ENCODE data around the gene QPCTL.

The QPCTL gene

GRCh38 chr19:45693106-45693788 is 781 bp downstream of the QPCTL start:
- peak; percentile 68 for DNase-seq (ENCODE audit: low read depth)
- peak overlapping the region; percentile 89 for H3K4me3 ChIP-seq (ENCODE audit: low read depth, low read length)
- TF ChIP-seq MYC (IDR thresholded peaks at IDR 0.05; ENCODE audit: low read depth, low read length) (no peak), MAX (IDR thresholded peaks at IDR 0.05; ENCODE audit: low read depth, low read length) (no peak), CTCF (IDR thresholded peaks at IDR 0.05; ENCODE audit: low read depth, low read length) (peak; percentile 78), POLR2A (IDR thresholded peaks at IDR 0.05; ENCODE audit: extremely low read depth, insufficient read length) (no peak)

- H3K4me3 ChIP-seq (ENCODE audit: low read depth, low read length), result no peak overlapping the region
- no peak for DNase-seq (ENCODE audit: low read depth)
- TF ChIP-seq POLR2A (IDR thresholded peaks at IDR 0.05; ENCODE audit: extremely low read depth, insufficient read length), result no peak
- no peak for TF ChIP-seq CTCF (IDR thresholded peaks at IDR 0.05; ENCODE audit: low read depth, low read length)
- TF ChIP-seq MYC (IDR thresholded peaks at IDR 0.05; ENCODE audit: low read depth, low read length), result no peak
- no peak for TF ChIP-seq MAX (IDR thresholded peaks at IDR 0.05; ENCODE audit: low read depth, low read length)
These were observed 9.2 kb downstream of the QPCTL start for GRCh38 chr19:45701676-45702075.

- no peak overlapping the region for H3K4me3 ChIP-seq (ENCODE audit: low read depth, low read length)
- TF ChIP-seq MAX (IDR thresholded peaks at IDR 0.05; ENCODE audit: low read depth, low read length) (no peak), POLR2A (IDR thresholded peaks at IDR 0.05; ENCODE audit: extremely low read depth, insufficient read length) (no peak), MYC (IDR thresholded peaks at IDR 0.05; ENCODE audit: low read depth, low read length) (no peak), CTCF (IDR thresholded peaks at IDR 0.05; ENCODE audit: low read depth, low read length) (no peak)
- no peak for DNase-seq (ENCODE audit: low read depth)
These were observed 12.6 kb downstream of the QPCTL start for GRCh38 chr19:45705115-45705514.

GRCh38 chr19:45705710-45706415 is 13.4 kb downstream of the QPCTL start:
- no peak for DNase-seq (ENCODE audit: low read depth)
- no peak overlapping the region for H3K4me3 ChIP-seq (ENCODE audit: low read depth, low read length)
- no peak for TF ChIP-seq POLR2A (IDR thresholded peaks at IDR 0.05; ENCODE audit: extremely low read depth, insufficient read length)
- TF ChIP-seq MAX (IDR thresholded peaks at IDR 0.05; ENCODE audit: low read depth, low read length), result no peak
- no peak for TF ChIP-seq CTCF (IDR thresholded peaks at IDR 0.05; ENCODE audit: low read depth, low read length)
- TF ChIP-seq MYC (IDR thresholded peaks at IDR 0.05; ENCODE audit: low read depth, low read length), result no peak

- no peak for DNase-seq (ENCODE audit: low read depth)
- TF ChIP-seq POLR2A (IDR thresholded peaks at IDR 0.05; ENCODE audit: extremely low read depth, insufficient read length) (no peak), MYC (IDR thresholded peaks at IDR 0.05; ENCODE audit: low read depth, low read length) (no peak), MAX (IDR thresholded peaks at IDR 0.05; ENCODE audit: low read depth, low read length) (no peak), CTCF (IDR thresholded peaks at IDR 0.05; ENCODE audit: low read depth, low read length) (no peak)
- H3K4me3 ChIP-seq (ENCODE audit: low read depth, low read length), result no peak overlapping the region
These were observed 18.1 kb downstream of the QPCTL start for GRCh38 chr19:45710356-45711130.

All from NB4 (cell line).